HG03520 (cell line): ENCODE measurements around the gene CYP4A22.
"Not testable (repeated sequence)": the region's sequence is repeated elsewhere in the genome, so short reads cannot be mapped to it uniquely, and the experiment has no call there.

Experiments used
- ATAC-seq: cut with Tn5 transposase; IDR thresholded peaks from one replicate; pipeline ENCODE4 v1.9.1; 2021; ENCODE audit warnings: mild to moderate bottlenecking, moderate library complexity; ENCODE audit not compliant: unreplicated experiment

CYP4A22 gene, protein sequence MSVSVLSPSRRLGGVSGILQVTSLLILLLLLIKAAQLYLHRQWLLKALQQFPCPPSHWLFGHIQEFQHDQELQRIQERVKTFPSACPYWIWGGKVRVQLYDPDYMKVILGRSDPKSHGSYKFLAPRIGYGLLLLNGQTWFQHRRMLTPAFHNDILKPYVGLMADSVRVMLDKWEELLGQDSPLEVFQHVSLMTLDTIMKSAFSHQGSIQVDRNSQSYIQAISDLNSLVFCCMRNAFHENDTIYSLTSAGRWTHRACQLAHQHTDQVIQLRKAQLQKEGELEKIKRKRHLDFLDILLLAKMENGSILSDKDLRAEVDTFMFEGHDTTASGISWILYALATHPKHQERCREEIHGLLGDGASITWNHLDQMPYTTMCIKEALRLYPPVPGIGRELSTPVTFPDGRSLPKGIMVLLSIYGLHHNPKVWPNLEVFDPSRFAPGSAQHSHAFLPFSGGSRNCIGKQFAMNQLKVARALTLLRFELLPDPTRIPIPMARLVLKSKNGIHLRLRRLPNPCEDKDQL

GRCh38 chr1:47137198-47137597, at the start of gene CYP4A22:
TSS of gene CYP4A22 (plus strand) at chr1:47137441. CDS start at chr1:47137486, 45 bp downstream.
- no peak for ATAC-seq

DNA sequence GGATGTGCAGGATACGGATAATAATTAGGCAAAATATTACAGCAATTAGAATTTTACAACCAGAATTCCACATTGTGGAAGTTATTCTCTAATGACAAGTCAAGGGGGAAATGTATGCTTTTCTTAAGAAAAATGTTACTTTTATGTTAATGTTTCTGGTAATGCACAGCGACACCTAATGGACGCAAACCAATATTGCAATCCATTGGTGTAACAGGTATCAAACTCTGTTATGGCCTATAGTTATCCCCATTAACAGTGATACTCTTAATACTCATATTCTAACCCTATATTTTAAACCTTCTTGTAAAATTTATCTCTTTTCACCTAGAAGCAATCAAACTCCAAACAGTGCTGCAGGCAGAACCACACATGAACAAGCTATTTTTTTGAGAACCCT, 47.9 kb upstream of the CYP4A22 start:
- ATAC-seq: not testable (repeated sequence)

- not testable (repeated sequence) for ATAC-seq
Measured at GRCh38 chr1:47091476-47091875, 45.8 kb upstream of the CYP4A22 start.

GRCh38 chr1:47104816-47105215, 32.4 kb upstream of the CYP4A22 start:
- ATAC-seq: no peak

GRCh38 chr1:47106792-47107191, 30.4 kb upstream of the CYP4A22 start:
- ATAC-seq: no peak

- ATAC-seq: not testable (repeated sequence)
Measured at GRCh38 chr1:47107851-47108574, 29.2 kb upstream of the CYP4A22 start.

DNA sequence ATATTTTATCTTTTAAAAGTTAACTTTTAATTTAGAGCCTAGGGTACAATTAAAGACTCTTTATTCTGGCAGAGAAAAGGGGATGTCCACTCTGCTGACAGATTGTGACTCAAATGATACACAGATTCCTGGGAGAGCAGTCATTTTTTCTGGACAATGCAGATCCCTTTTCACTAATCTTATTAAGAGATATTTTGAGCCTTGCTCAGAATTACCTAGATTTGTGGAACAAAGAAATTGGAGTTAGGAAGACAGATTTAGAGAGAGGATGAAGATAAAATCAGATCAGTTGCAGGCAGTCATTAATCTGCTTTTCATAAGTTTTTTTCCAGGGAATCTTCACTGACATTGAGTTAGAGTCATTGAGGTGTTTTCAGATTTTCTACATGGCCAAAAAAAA, 27.8 kb upstream of the CYP4A22 start:
- not testable (repeated sequence) for ATAC-seq

DNA sequence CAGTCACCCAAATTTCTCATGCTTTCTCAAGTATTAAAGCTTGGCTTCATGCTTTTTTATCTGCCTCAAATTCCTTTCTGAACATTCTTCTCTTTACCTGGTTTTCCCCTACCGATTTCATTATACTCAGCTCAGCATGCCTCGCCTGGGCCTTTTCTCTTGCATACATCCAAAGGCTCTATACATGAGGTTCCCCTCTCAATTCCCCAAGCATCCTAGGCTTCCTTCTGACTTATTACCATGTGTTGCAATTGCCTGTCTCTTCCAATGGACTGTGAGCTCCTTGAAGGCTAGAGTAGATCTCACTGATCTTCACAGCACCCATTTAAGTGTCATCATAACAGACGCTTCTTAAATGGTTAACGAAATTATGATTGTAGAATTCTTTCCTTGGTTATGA, 24.1 kb upstream of the CYP4A22 start:
- ATAC-seq: no peak

DNA sequence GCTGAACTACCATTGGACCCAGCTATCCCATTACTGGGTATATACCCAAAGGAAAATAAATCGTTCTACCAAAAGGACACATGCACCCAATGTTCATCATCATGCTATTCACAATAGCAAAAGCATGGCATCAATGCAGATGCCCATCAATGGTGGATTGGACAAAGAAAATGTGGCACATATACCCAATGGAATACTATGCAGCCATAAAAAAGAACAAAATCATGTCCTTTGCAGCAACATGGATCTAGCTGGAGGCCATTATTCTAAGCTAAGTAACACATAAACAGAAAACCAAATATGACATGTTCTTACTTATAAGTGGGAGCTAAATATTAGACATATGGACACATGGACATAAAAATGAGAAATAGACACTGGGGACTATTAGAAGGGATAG, 16.2 kb upstream of the CYP4A22 start:
- not testable (repeated sequence) for ATAC-seq

DNA sequence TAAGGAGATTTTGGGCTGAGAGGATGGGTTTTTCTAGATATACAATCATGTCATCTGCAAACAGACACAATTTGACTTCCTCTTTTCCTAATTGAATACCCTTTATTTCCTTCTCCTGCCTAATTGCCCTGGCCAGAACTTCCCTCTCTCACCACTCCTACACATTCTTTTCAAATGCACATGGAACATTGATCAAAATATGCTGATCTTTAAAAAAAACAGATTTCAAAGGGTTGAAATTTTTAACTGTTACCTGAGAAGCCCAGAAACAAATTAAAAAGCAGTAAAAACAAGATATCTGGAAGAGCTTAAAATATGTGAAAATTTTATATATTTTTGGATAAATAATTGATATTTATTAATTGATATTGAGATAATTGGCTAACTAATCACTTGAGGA, 12.4 kb upstream of the CYP4A22 start:
- ATAC-seq: not testable (repeated sequence)

GRCh38 chr1:47126997-47127396, 10.2 kb upstream of the CYP4A22 start:
- ATAC-seq: not testable (repeated sequence)

GRCh38 chr1:47128221-47128620, 9.0 kb upstream of the CYP4A22 start:
- ATAC-seq: no peak

GRCh38 chr1:47128854-47129253, 8.4 kb upstream of the CYP4A22 start:
- ATAC-seq: not testable (repeated sequence)

- not testable (repeated sequence) for ATAC-seq
Measured at GRCh38 chr1:47129489-47130230, 7.6 kb upstream of the CYP4A22 start.

DNA sequence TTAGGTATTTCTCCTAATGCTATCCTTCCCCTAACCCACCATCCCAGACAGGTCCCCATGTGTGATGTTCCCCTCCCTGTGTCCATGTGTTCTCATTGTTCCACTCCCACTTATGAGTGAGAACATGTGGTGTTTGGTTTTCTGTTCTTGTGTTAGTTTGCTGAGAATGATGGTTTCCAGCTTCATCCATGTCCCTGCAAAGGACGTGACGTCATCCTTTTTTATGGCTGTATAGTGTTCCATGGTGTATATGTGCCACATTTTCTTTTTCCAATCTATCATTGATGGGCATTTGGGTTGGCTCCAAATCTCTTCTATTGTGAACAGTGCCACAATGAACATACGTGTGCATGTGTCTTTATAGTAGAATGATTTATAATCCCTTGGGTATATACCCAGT, 4.6 kb upstream of the CYP4A22 start:
- ATAC-seq: not testable (repeated sequence)

DNA sequence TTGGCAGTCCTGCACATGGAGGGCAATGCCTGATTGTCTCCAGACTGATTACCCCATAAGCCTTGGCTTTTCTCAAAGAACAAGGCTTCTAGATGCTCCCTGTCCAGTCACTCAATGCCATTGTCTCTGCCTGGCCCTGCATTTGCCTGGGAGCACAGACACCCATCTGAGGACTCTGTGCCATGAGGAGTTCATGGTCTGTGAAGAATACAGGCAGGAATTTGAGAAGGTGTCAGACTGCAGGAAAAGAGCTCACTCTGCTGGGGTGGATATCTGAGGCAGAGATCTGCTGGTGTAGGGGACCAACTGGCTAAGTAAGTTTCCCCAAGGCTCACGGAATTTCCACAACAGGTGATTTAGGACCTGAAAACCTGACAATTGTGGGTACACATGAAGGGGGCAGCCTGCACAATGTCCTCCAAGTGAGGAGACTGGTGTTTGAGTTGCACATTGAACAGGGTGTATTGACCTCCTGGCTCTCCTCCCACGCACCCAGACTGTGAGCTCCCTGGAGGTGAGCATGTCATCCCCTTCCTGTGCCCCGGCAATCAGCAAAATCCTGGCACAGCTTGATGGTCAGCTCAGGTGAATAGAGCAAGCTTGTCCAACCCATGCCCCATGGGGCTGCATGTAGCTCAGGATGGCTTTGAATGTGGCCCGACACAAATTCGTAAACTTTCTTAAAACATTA, 829 bp downstream of the CYP4A22 start:
- ATAC-seq: no peak

- not testable (repeated sequence) for ATAC-seq
Measured at GRCh38 chr1:47140358-47140757, 3.1 kb downstream of the CYP4A22 start.

DNA sequence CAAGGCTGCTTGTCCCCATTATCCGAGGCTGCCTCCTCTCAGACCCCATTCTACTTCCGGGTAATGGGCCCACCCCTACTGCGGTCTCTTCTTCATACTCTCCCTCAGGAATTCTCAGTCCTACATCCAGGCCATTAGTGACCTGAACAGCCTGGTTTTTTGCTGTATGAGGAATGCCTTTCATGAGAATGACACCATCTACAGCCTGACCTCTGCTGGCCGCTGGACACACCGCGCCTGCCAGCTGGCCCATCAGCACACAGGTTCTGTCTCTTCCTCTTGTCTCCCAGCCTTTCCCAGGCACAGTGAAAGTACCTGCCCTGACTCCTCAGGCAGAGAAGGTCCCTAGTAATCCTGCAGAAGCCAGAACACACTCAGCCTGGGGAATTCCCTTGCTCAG, 6.4 kb downstream of the CYP4A22 start:
- ATAC-seq: not testable (repeated sequence)

DNA sequence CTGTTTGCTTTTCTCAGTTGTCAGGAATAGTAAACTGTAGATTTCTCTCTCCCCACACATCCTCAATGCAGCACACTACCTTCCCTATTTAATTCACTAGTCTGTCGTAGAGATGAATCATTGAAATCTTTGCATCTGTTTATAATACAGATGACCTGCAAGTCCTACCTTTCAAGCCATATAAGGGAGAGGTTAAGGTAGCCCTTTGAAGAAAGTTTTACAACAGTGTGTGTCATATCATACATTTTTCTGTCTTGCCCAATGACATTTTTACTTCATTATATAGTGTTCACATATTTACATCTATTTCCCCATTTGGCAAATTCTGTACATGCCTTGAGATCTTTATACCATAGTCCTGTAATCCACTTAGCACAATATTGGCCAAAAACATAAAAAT, 9.3 kb downstream of the CYP4A22 start:
- not testable (repeated sequence) for ATAC-seq

- ATAC-seq: no peak
Measured at GRCh38 chr1:47147047-47147785, 10.0 kb downstream of the CYP4A22 start.
